Limb (tissue), 2 donors: Measurements from ENCODE around the gene NT5E.
"Not testable (repeated sequence)": the region's sequence is repeated elsewhere in the genome, so short reads cannot be mapped to it uniquely, and the experiment has no call there.

ENCODE experiments used
- DNase-seq, 2 donors: peaks; one replicate each; pipeline ENCODE4 v3.0.0-alpha.2; 2016; ENCODE audit errors: extremely low spot score in 2 of 2

NT5E gene

GRCh38 chr6:85449818-85450759, at the start of gene NT5E:
NT5E (plus strand) TSS chr6:85450083; CDS start chr6:85450140, 57 bp downstream.
- peak; percentile 49 to 75 for DNase-seq

- DNase-seq: no peak
Observed at GRCh38 chr6:85400331-85400730, 49.6 kb upstream of the NT5E start.

GRCh38 chr6:85401186-85402021, 48.5 kb upstream of the NT5E start:
- no peak for DNase-seq

GRCh38 chr6:85402071-85402470, 47.8 kb upstream of the NT5E start:
- no peak for DNase-seq

GRCh38 chr6:85402922-85403321, 47.0 kb upstream of the NT5E start:
- DNase-seq: no peak

GRCh38 chr6:85403331-85404015, 46.4 kb upstream of the NT5E start:
- DNase-seq: no peak

GRCh38 chr6:85404016-85404563, 45.8 kb upstream of the NT5E start:
- not testable (repeated sequence) for DNase-seq

- no peak for DNase-seq
Observed at GRCh38 chr6:85404564-85405174, 45.2 kb upstream of the NT5E start.

- DNase-seq: no peak
Observed at GRCh38 chr6:85405175-85405852, 44.6 kb upstream of the NT5E start.

GRCh38 chr6:85405853-85406198, 44.1 kb upstream of the NT5E start:
- no peak for DNase-seq

- DNase-seq: no peak
Observed at GRCh38 chr6:85406641-85407075, 43.2 kb upstream of the NT5E start.

GRCh38 chr6:85408039-85408438, 41.8 kb upstream of the NT5E start:
- no peak for DNase-seq

GRCh38 chr6:85412911-85413430, 36.9 kb upstream of the NT5E start:
- peak in 1 of 2 donors; percentile 63 for DNase-seq

GRCh38 chr6:85416049-85416448, 33.8 kb upstream of the NT5E start:
- no peak for DNase-seq

GRCh38 chr6:85416766-85417165, 33.1 kb upstream of the NT5E start:
- DNase-seq: no peak

GRCh38 chr6:85417336-85417735, 32.5 kb upstream of the NT5E start:
- no peak for DNase-seq

GRCh38 chr6:85418059-85418458, 31.8 kb upstream of the NT5E start:
- DNase-seq: no peak

- no peak for DNase-seq
Observed at GRCh38 chr6:85419046-85419759, 30.7 kb upstream of the NT5E start.

- DNase-seq: no peak
Observed at GRCh38 chr6:85420551-85420950, 29.3 kb upstream of the NT5E start.

GRCh38 chr6:85421181-85421580, 28.7 kb upstream of the NT5E start:
- DNase-seq: no peak
